Keratinocyte (primary cell): ENCODE measurements around the gene DVL1. TPM values are rescaled to one million over a fixed set of nuclear protein-coding genes. Genes with fewer than 3 reads are reported as not detected.

ENCODE experiments used
- DNase-seq: peaks from one replicate; pipeline ENCODE4 v3.0.0-alpha.2; 2011; ENCODE audit warnings: low read depth, missing footprints, low spot score
- FAIRE-seq: peaks from 2 replicates; lab custom pipeline; 2011; peaks lifted over from hg19 to GRCh38; lab: Jason Lieb, UNC
- H2AFZ ChIP-seq: 2 replicates; pipeline ENCODE4 v1.6.0; 2012; ENCODE audit warnings: low read length, control low read depth, inconsistent platforms; ENCODE audit not compliant: control insufficient read depth
- H3K27ac ChIP-seq: 2 replicates; pipeline ENCODE4 v1.5.1; 2011; ENCODE audit warnings: low read length; ENCODE audit not compliant: control insufficient read depth, insufficient read depth
- H3K27me3 ChIP-seq: 3 replicates; pipeline ENCODE4 v1.6.0; 2011; ENCODE audit warnings: low read length; ENCODE audit not compliant: control insufficient read depth, insufficient read depth; ENCODE audit errors: extremely low read depth
- H3K36me3 ChIP-seq, 2 experiments: 2 replicates in 1 of 2; 3 replicates in 1 of 2; pipeline ENCODE4 v1.5.1; 2011; ENCODE audit warnings: low read length in 2 of 2, mild to moderate bottlenecking in 1 of 2; ENCODE audit not compliant: control insufficient read depth in 2 of 2, insufficient read depth in 2 of 2; ENCODE audit errors: extremely low read depth in 1 of 2
- H3K4me1 ChIP-seq: 3 replicates; pipeline ENCODE4 v1.5.1; 2011; ENCODE audit warnings: low read length; ENCODE audit not compliant: control insufficient read depth, insufficient read depth; ENCODE audit errors: extremely low read depth
- H3K4me2 ChIP-seq: 3 replicates; pipeline ENCODE4 v1.6.0; 2011; ENCODE audit warnings: low read depth, low read length; ENCODE audit not compliant: control insufficient read depth, insufficient read depth; ENCODE audit errors: extremely low read depth
- H3K4me3 ChIP-seq, 3 experiments: fragments of 200-600 bp in 1 of 3; sonication (generic) in 1 of 3; 2 replicates in 2 of 3; 3 replicates in 1 of 3; pipeline ENCODE4 v1.5.1; 2011 to 2016; ENCODE audit warnings: low read length in 3 of 3, mild to moderate bottlenecking in 3 of 3, control low read depth in 2 of 3, inconsistent platforms in 1 of 3, low read depth in 1 of 3, mixed read lengths in 1 of 3, mixed run types in 1 of 3, moderate library complexity in 1 of 3; ENCODE audit not compliant: control insufficient read depth in 2 of 3, insufficient read depth in 2 of 3; ENCODE audit errors: extremely low read depth in 1 of 3
- H3K79me2 ChIP-seq: 2 replicates; pipeline ENCODE4 v1.6.0; 2012; ENCODE audit warnings: low read length; ENCODE audit not compliant: control insufficient read depth, insufficient read depth
- H3K9ac ChIP-seq: 3 replicates; pipeline ENCODE4 v1.6.0; 2011; ENCODE audit warnings: low read length; ENCODE audit not compliant: control insufficient read depth, insufficient read depth; ENCODE audit errors: extremely low read depth
- H3K9me1 ChIP-seq: 3 replicates; pipeline ENCODE4 v1.6.0; 2011; ENCODE audit warnings: low read length; ENCODE audit not compliant: control insufficient read depth, insufficient read depth; ENCODE audit errors: extremely low read depth
- H3K9me3 ChIP-seq: 2 replicates; pipeline ENCODE4 v1.5.1; 2012; ENCODE audit warnings: low read depth, low read length; ENCODE audit not compliant: control insufficient read depth
- H4K20me1 ChIP-seq: 3 replicates; pipeline ENCODE4 v1.6.0; 2011; ENCODE audit warnings: low read length; ENCODE audit not compliant: control insufficient read depth, insufficient read depth; ENCODE audit errors: extremely low read depth
- EZH2 ChIP-seq: IDR thresholded peaks from one replicate; pipeline ENCODE4 v1.6.1; 2012; ENCODE audit warnings: inconsistent platforms, mild to moderate bottlenecking, low read length, moderate library complexity
- dilution Hi-C: fragments of 300-500 bp; cut with MboI; formaldehyde crosslinking; loops from one replicate; pipeline ENCODE4 v1.7.0; 2020; ENCODE audit warnings: low sequenced_read_pairs; ENCODE audit not compliant: extremely low pct_ligation_motif_present
- polyA plus RNA-seq, 5 experiments: library from polyadenylated mRNA; depleted of rRNA in 3 of 5; stranded (reverse) in 3 of 5; stranded (forward) in 1 of 5; unstranded in 1 of 5; fragments of >200 nt; gene quantifications; 1 replicate in 1 of 5; 2 replicates in 3 of 5; 3 replicates in 1 of 5; pipeline versions ENCODE4 v1.2.1 to v1.2.3, GENCODE V29; 2011 to 2012; ENCODE audit warnings: missing spikeins in 2 of 5, low read depth in 1 of 5, low replicate concordance in 1 of 5
- TF ChIP-seq, protein P1 (sequence below), 3 experiments: IDR thresholded peaks in 1 of 3; conservative IDR thresholded peaks in 1 of 3; optimal IDR thresholded peaks in 1 of 3; 2 replicates in 2 of 3; 3 replicates in 1 of 3; pipeline versions ENCODE3 to v1.5.1; 2011; ENCODE audit warnings: low read length in 3 of 3, mild to moderate bottlenecking in 3 of 3, moderate library complexity in 2 of 3, control low read depth in 1 of 3, inconsistent platforms in 1 of 3; ENCODE audit not compliant: insufficient read depth in 2 of 3; ENCODE audit errors: extremely low read depth in 1 of 3

DVL1 gene
- polyA plus RNA-seq, 1 donor (not counting 4 experiments of a cell fraction or from before 2014, with no cell fraction given) = 31.6 TPM

DNA sequence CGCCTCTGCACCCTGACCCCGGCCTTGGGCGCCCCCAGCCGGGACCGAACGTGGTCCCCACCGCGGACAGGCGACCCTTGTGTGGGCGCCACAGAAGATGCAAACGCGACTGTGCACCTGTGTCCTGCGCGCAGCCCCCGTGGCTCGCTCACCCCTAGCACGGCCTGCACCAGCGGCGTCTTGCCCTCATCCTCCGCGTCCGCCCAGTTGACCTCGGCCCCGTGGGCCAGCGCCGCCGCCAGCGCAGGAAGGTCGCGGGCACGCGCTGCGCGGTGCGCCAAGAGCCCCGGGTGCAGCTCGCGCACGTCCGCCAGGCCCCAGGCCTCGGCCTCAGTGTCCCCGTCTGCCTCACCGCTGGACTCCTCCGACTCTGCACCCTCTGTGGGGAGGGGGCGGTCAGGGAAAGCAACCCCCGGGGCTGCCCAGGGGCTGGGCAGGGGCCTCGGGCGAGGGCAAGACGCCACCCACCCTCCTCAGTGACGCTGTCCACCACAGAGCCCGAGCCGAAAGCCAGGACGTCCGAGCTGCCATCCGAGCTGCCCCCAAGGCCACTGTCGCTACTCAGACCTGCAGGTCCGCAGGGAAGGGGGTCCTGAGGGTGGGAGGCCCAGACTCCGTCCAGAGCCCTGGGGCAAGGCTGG, 54.8 kb downstream of the DVL1 start:
- H2AFZ ChIP-seq = no peak overlapping the region
- H3K27ac ChIP-seq = no peak overlapping the region
- H3K4me1 ChIP-seq = peaks cover 9% of the 10 kb centered on the region
- peaks cover 6% of the 10 kb centered on the region for H4K20me1 ChIP-seq
- dilution Hi-C loops = no loop called here
- no peaks in the 10 kb centered on the region for H3K79me2 ChIP-seq
- FAIRE-seq = no peak
- no peak for DNase-seq
- H3K9me3 ChIP-seq = no peaks in the 10 kb centered on the region
- no peaks in the 10 kb centered on the region for H3K9me1 ChIP-seq
- peaks cover 5% of the 10 kb centered on the region for H3K27me3 ChIP-seq
- H3K9ac ChIP-seq = no peak overlapping the region
- peaks cover 0 to 1% of the 10 kb centered on the region in 2 experiments for H3K36me3 ChIP-seq
- H3K4me3 ChIP-seq = no peak overlapping the region
- no peak overlapping the region for H3K4me2 ChIP-seq
- TF ChIP-seq, protein P1, sequence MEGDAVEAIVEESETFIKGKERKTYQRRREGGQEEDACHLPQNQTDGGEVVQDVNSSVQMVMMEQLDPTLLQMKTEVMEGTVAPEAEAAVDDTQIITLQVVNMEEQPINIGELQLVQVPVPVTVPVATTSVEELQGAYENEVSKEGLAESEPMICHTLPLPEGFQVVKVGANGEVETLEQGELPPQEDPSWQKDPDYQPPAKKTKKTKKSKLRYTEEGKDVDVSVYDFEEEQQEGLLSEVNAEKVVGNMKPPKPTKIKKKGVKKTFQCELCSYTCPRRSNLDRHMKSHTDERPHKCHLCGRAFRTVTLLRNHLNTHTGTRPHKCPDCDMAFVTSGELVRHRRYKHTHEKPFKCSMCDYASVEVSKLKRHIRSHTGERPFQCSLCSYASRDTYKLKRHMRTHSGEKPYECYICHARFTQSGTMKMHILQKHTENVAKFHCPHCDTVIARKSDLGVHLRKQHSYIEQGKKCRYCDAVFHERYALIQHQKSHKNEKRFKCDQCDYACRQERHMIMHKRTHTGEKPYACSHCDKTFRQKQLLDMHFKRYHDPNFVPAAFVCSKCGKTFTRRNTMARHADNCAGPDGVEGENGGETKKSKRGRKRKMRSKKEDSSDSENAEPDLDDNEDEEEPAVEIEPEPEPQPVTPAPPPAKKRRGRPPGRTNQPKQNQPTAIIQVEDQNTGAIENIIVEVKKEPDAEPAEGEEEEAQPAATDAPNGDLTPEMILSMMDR (optimal IDR thresholded peaks at IDR 0.05 in 1 of 3, IDR thresholded peaks at IDR 0.05 in 1 of 3, conservative IDR thresholded peaks at IDR 0.05 in 1 of 3; ENCODE audit: extremely low read depth in 1 of 3, insufficient read depth in 2 of 3, low read length in 3 of 3) = no peak
- no peak for TF ChIP-seq EZH2

DNA sequence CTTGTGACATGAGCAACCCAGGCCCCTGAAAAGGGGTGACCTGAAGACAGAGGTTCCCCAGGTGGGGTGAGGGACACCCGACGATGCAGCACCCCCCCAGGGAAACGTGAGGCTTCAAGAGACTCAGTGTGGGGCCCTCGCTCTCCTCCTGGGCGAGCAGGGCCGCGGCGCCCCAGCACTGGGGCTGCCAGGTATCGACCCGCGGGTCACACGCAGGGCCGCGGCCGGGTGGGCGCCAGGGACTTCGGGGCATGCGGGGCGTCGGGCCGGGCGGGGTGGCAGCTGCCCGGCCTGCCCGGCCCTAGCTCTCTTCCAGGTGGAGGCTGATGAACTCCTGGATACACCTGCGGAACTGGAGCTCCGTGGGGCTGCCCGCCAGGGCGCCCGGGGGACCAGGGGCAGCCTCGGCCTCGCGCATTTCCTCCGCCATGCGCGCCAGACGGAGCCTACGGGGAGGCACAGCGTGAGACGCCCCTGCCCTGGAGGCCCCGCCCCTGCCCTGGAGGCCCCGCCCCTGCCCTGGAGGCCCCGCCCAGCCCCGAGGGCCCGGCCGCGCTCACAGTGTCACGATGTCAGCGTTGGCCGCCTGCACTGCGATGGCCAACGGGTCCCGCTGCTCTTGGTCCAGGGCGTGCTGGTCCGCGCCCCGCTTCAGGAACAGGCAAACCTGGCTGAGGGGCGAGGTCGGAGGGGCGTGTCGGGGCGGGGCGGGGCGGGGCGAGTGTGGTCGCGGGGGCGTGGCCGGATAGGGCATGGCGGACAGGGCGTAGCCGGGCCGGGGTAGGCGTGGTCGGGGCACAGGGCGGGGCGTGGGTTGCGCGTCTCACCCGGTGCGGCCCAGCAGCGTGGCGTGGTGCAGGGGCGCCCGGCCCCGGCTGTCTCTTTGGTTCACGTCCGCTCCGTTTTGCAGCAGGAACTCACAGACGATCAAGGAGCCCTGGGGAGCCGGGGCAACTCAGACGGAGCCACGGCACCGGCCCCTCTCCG, 55.7 kb downstream of the DVL1 start:
- peaks cover 6% of the 10 kb centered on the region for H4K20me1 ChIP-seq
- H3K9me3 ChIP-seq = no peaks in the 10 kb centered on the region
- H2AFZ ChIP-seq = no peak overlapping the region
- no peaks in the 10 kb centered on the region for H3K9me1 ChIP-seq
- FAIRE-seq (no peak), DNase-seq (no peak)
- TF ChIP-seq EZH2 = no peak
- TF ChIP-seq, protein P1 (optimal IDR thresholded peaks at IDR 0.05 in 1 of 3, IDR thresholded peaks at IDR 0.05 in 1 of 3, conservative IDR thresholded peaks at IDR 0.05 in 1 of 3; ENCODE audit: extremely low read depth in 1 of 3, insufficient read depth in 2 of 3, low read length in 3 of 3) = no peak
- H3K9ac ChIP-seq = no peak overlapping the region
- dilution Hi-C loops = no loop called here
- no peak overlapping the region for H3K4me2 ChIP-seq
- no peak overlapping the region for H3K27ac ChIP-seq
- H3K4me1 ChIP-seq = peaks cover 9% of the 10 kb centered on the region
- H3K79me2 ChIP-seq = no peaks in the 10 kb centered on the region
- no peak overlapping the region for H3K4me3 ChIP-seq
- peaks cover 5% of the 10 kb centered on the region for H3K27me3 ChIP-seq
- no peaks in the 10 kb centered on the region for H3K36me3 ChIP-seq
